ENCODE results near the gene GPR158. TPM values are rescaled to one million over a fixed set of nuclear protein-coding genes. Genes with fewer than 3 reads are reported as not detected.

Gene GPR158
- total RNA-seq, 1 experiment from 2014 or later = 2.9 TPM

DNA sequence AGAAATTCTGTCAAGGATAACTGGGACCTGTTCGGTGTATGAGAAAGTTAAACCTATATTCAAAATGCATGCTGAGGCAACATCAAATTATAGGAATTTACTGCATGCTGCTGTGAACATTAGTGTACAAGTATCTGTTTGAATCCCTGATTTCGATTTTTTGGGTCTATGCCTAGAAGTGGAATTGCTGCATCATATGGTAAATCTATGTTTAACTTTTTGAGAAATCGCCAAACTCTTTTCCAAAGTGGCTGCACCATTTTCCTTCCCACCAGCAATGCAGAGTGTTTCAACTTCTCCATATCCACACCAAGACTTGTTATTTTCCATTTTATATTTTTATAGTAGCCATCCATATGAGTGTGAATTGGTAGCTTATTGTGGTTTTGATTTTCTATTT is 306.7 kb downstream of the GPR158 start (continued):
- TF ChIP-seq CTCF (IDR thresholded peaks at IDR 0.05 in 2 of 3, conservative IDR thresholded peaks at IDR 0.05 in 1 of 3; ENCODE audit: borderline replicate concordance in 1 of 3, insufficient read depth in 1 of 3, low read depth in 2 of 3, low read length in 2 of 3) = no peak
- TF ChIP-seq RAD21 (IDR thresholded peaks at IDR 0.05; ENCODE audit: low read depth) = no peak
- TF ChIP-seq POLR2AphosphoS5 (IDR thresholded peaks at IDR 0.05; ENCODE audit: low read depth, low read length) = no peak
- TF ChIP-seq REST (IDR thresholded peaks at IDR 0.05; ENCODE audit: low read depth) = no peak

- intact Hi-C loops (cut with micrococcal nuclease) = no loop called here
- no TSS peak for BruUV-seq (replicated peaks)
- POLR2A ChIA-PET = no interaction called here
- TF ChIP-seq TCF7L2 (IDR thresholded peaks at IDR 0.05; ENCODE audit: borderline replicate concordance, extremely low read depth, insufficient read depth, insufficient read length) = no peak
- no peak for TF ChIP-seq RAD21 (IDR thresholded peaks at IDR 0.05; ENCODE audit: low read depth)
- TF ChIP-seq EZH2phosphoT487 (IDR thresholded peaks at IDR 0.05; ENCODE audit: borderline replicate concordance) = no peak
- TF ChIP-seq SP1 (IDR thresholded peaks at IDR 0.05; ENCODE audit: low read depth) = no peak
- TF ChIP-seq JUND (IDR thresholded peaks at IDR 0.05) = no peak
- TF ChIP-seq CBX3 (IDR thresholded peaks at IDR 0.05; ENCODE audit: low read depth) = no peak
- TF ChIP-seq ZFX (IDR thresholded peaks at IDR 0.05) = no peak
- no peak for TF ChIP-seq EZH2 (IDR thresholded peaks at IDR 0.05)
- TF ChIP-seq SRF (IDR thresholded peaks at IDR 0.05; ENCODE audit: low read depth) = no peak
- TF ChIP-seq YY1 (IDR thresholded peaks at IDR 0.05; ENCODE audit: extremely low read depth, insufficient replicate concordance, low read depth, low read length) = no peak
- no peak for TF ChIP-seq ATF3 (IDR thresholded peaks at IDR 0.05)
- TF ChIP-seq FOSL1 (IDR thresholded peaks at IDR 0.05; ENCODE audit: low read depth) = no peak
- TF ChIP-seq CTCF (IDR thresholded peaks at IDR 0.05 in 2 of 3, conservative IDR thresholded peaks at IDR 0.05 in 1 of 3; ENCODE audit: borderline replicate concordance in 1 of 3, insufficient read depth in 1 of 3, low read depth in 2 of 3, low read length in 2 of 3) = no peak
- TF ChIP-seq POLR2AphosphoS5 (IDR thresholded peaks at IDR 0.05; ENCODE audit: low read depth, low read length) = no peak
These were observed 309.2 kb downstream of the GPR158 start for GRCh38 chr10:25483999-25484398.

More at GRCh38 chr10:25483999-25484398, 309.2 kb downstream of the GPR158 start:
- H3K9me3 ChIP-seq (ENCODE audit: control insufficient read depth in 1 of 2, insufficient read depth in 1 of 2, low read depth in 1 of 2, low read length in 2 of 2) = peaks cover 3% of the 10 kb centered on the region in 2 experiments; a peak in 2 of 4 replicates
- no peaks in the 10 kb centered on the region for H3K4me1 ChIP-seq (ENCODE audit: control insufficient read depth in 1 of 2, insufficient read depth in 2 of 2, low read length in 2 of 2)
- no peaks in the 10 kb centered on the region for H4K20me1 ChIP-seq (ENCODE audit: insufficient read depth)
- H3K27me3 ChIP-seq (ENCODE audit: insufficient read depth, low read length) = no peaks in the 10 kb centered on the region
- DNase-seq (ENCODE audit: low read depth, low spot score) = no peak
- ChIA-PET RAD21 (ENCODE audit: low non-redundant PET in 1 of 2, low total read pairs in 2 of 2, uncharacterized antibody in 2 of 2, unreplicated experiment in 2 of 2) (no interaction called here), CTCF (no interaction called here)
- H3K9ac ChIP-seq (ENCODE audit: low read length) = no peak overlapping the region
- H3K4me2 ChIP-seq (ENCODE audit: low read length) = no peak overlapping the region
- H2AFZ ChIP-seq (ENCODE audit: low read depth, low read length, poor library complexity, severe bottlenecking) = no peak overlapping the region
- H3K4me3 ChIP-seq (replicated peaks in 1 of 2; ENCODE audit: low read depth in 1 of 2, low read length in 2 of 2) = no peak overlapping the region
- H3K79me2 ChIP-seq (ENCODE audit: insufficient read depth, low read length) = no peaks in the 10 kb centered on the region
- ATAC-seq = no peak
- no peaks in the 10 kb centered on the region for H3K9me2 ChIP-seq (ENCODE audit: insufficient read depth)
- no peak overlapping the region for H3K27ac ChIP-seq (ENCODE audit: low read depth, low read length)
- no peaks in the 10 kb centered on the region; a peak in 1 of 4 replicates for H3K36me3 ChIP-seq (ENCODE audit: control insufficient read depth in 1 of 2, insufficient read depth in 2 of 2, low read length in 2 of 2)
